ENCODE measurements around the gene TTC34.
"Not testable (repeated sequence)": the region's sequence is repeated elsewhere in the genome, so short reads cannot be mapped to it uniquely, and the experiment has no call there.

Gene TTC34

GRCh38 chr1:2811533-2811918 is 10.0 kb upstream of the TTC34 start:
- DNase-seq = no peak

GRCh38 chr1:2810899-2811532 is 9.5 kb upstream of the TTC34 start:
- no peak for DNase-seq

DNA sequence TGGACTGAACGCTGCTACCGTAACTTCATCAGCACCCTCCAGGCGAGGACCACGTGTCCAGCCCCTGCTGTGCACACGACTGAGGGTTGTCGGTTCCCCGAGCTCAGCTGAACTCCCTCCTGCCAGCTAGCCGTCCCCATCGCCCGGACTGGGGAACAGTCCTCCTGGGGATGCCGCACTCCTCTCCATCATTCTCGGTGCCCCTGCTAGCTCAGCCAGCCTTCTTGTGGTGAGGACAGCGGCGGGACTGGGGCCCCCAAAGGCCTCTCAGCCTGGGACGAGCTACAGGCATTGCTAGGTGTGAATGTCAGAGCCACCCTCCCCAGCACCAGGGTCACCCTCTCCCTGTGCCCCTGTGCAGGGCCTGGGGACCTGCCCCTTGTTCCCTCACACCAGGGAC is 8.8 kb upstream of the TTC34 start:
- no peak for DNase-seq

GRCh38 chr1:2809656-2810055 is 8.2 kb upstream of the TTC34 start:
- DNase-seq = no peak

GRCh38 chr1:2808831-2809605 is 7.5 kb upstream of the TTC34 start:
- DNase-seq = no peak

GRCh38 chr1:2808386-2808705 is 6.9 kb upstream of the TTC34 start:
- DNase-seq = no peak

DNA sequence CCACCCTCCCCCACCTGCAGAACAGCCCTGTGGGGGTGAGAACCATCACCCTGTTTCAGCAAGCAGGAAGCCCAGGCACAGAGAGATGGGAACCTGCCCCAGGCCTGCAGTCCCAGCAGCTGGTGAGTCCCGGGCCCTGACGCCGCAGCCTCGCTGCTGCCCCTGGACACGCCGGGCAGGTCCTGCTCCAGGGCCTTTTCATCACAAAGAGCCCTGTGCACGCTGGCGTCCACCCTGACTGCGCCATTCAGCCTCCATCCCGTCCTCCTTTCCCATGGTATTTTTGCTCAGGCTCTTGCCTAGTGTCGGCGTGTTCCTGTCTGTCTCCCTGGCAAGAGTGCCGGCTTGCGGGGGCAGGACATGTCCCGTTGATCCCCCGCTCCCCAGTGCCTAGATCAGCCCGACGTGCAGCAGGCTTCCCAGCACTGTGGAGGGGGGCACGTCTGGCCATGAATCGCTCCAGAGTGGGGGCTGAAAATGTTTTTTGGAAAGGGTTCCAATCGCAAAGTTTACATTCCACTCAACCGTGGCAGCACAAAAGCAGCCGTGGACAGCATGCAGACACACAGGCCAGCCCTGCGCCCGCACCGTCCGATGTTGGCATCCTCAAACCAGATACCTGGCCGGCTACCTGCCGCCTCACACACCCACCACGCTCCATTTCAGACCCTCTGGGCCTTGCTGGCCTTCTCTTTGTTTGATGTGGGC is 6.3 kb upstream of the TTC34 start:
- DNase-seq = no peak

GRCh38 chr1:2807036-2807435 is 5.5 kb upstream of the TTC34 start:
- DNase-seq = no peak

- DNase-seq = no peak
Measured at GRCh38 chr1:2806591-2806990, 5.1 kb upstream of the TTC34 start.

DNA sequence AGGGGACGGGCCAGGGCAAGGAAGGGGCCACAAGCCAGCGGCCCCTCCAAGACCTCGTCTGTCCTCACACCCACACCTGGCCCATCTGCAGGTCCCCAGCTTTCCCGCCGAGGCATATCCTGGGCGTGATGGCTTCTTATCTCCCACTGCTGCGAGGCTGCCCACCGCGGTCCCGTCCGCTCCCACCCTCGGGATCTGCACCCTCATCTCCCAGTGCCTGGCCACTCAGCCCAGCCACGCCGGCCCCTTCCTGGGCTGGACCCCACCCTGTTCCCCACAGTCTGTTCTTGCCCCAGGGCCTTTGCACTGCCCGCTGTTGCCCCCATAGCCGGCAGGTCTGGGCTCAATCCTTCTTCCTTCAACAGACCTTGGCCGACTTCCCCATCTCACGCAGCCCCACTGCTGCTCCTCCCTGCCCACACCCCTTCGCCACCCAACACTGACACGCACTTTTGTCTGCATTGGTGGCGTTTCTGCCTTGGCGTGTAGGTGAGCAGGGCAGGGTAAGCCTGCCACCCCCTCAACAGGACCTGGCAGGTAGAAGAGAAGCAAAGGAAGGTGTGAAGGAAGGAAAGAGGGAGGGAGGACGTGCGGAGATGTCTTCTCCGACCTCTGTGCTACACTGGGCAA is 4.4 kb upstream of the TTC34 start:
- DNase-seq = no peak

DNA sequence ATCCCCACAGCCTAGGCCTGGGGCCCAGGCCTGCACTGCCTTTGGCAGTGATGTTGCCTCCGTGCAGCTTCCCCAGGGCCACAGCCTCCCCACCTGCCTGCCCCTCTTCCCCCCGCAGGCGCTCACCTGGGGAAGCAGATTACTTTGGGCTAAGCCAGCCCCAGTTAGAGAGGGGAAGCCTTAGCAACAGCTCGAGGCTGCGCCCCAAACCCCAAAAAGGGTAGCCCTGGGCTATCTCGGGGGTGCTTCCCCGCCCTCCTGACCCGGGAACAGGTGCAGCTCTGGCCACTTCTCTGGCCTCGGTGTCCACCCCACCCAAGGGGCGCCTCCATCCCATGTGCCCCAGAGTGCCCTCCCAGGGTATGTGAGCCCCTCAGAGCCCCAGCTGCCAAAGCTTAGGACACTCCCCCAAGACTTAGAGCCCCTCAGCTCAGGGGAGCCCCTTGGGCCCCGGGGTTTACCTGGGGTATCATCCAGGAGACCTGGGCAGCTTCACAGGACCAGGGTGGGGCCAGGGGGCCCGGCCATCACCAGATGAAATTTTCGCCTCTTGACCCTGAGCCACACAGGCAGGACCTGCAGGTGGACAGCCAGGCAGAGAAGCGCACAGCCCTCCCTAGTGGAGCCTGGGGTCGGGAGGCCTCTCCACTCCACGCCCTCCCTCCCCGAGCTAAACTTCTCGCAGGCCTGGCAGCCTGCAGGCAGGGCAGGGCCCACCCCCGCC is 3.3 kb upstream of the TTC34 start:
- DNase-seq = no peak

- DNase-seq = no peak
Measured at GRCh38 chr1:2803931-2804627, 2.6 kb upstream of the TTC34 start.

- no peak for DNase-seq
Measured at GRCh38 chr1:2803086-2803930, 1.8 kb upstream of the TTC34 start.

DNA sequence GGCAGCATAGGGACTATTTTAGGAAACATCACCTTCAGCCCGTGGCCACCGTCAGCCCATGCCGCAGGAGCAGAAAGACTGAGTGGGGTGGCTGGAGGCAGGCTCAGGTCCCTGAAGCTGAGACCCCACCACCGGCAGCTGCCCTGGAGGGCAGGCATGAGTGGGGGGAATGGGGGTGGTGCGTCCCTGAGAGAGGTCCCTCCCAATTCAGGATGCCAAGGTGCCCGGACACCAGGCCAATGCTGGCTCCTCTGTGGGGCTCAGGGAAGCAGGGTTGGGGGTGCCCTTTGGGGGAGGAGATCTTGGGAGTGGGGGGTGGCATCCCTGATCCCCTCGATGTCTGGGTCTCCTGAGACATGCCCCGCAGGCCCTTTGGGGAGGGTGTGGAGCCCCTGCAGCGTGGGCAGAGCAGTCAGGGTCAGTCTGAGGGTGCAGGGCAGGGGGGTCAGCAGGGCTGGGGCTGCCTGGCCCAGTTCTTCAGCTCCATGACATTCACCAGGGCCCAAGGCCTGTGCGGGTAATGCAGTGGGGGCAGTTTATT is 998 bp upstream of the TTC34 start:
- DNase-seq = no peak

GRCh38 chr1:2801046-2801445 is 447 bp downstream of the TTC34 start:
- DNase-seq = no peak

- DNase-seq = no peak
Measured at GRCh38 chr1:2800664-2801045, 838 bp downstream of the TTC34 start.

DNA sequence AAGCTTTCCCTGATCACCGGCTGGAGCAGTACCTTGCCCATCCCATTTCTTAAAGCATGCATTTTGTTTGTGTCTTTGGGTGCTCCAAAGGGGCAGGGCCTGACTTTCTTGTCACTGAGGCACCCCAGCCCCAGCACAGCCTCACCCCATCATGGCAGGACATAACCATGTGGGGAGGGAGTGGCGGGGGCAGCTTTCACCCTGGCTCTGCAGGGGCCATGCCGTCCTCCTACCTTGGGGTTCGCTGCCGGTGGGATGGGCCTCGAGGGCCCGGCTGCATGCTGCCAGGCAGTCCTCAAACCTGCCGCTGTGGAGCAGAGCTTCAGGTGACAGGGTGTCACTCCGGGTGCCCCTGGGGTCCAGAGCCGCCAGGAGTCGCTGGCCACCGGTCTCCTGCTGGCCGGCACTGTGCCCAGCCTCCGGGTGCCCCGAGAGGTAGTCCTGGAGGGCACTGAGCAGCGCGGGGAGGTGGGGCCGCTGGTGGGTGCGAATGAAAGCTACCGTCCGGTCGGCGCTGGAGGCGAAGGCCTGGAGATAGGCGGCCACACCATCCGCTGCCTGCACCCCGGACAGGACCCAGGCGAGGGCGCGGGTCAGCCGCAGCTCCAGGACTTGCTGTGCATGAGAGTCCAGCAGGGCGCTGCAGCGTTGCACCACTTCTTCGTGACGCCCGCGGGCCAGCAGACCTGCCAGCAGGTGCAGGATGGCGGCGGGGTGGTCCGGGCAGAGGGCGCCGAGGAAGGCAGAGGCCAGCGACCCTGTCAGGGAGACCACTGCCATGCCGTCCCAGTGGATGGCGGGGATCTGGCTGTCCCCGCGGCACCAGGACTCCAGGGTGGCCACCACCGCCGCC is 1.5 kb downstream of the TTC34 start:
- no peak for DNase-seq

DNA sequence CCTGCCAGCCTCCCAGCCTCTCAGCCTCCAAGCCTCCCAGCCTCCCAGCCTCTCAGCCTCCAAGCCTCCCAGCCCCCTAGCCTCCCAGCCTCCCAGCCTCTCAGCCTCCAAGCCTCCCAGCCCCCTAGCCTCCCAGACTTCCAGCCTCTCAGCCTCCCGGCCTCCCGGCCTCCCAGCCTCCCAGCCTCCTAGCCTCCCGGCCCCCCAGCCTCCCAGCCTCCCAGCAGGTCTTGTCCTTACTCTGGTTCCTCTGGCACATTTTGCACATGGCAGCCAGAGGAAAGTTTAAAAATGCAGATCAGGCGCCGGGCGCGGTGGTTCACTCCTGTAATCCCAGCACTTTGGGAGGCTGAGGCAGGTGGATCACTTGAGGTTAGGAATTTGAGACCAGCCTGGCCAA is 2.5 kb downstream of the TTC34 start:
- not testable (repeated sequence) for DNase-seq

- no peak for DNase-seq
Measured at GRCh38 chr1:2797741-2798016, 3.8 kb downstream of the TTC34 start.

- no peak for DNase-seq
Measured at GRCh38 chr1:2796890-2797740, 4.4 kb downstream of the TTC34 start.
